GM12872 (cell line): ENCODE results near the gene NDUFS4.

ENCODE experiments used
- CTCF ChIP-seq: IDR thresholded peaks from 3 replicates; pipeline ENCODE4 v1.5.1; 2011; ENCODE audit warnings: low read depth, mild to moderate bottlenecking, low read length, moderate library complexity; ENCODE audit not compliant: insufficient read depth

The NDUFS4 gene

GRCh38 chr5:53560506-53561191 is at the start of gene NDUFS4:
Gene NDUFS4, plus strand, starts transcription at chr5:53560639. Its CDS starts 24 bp downstream, at chr5:53560663.
- no peak for TF ChIP-seq CTCF

GRCh38 chr5:53512539-53512938 is 47.9 kb upstream of the NDUFS4 start:
- no peak for TF ChIP-seq CTCF

GRCh38 chr5:53515988-53516387 is 44.5 kb upstream of the NDUFS4 start:
- TF ChIP-seq CTCF, result no peak

- TF ChIP-seq CTCF, result no peak
These were observed 39.6 kb upstream of the NDUFS4 start for GRCh38 chr5:53520813-53521212.

- TF ChIP-seq CTCF, result no peak
These were observed 22.7 kb upstream of the NDUFS4 start for GRCh38 chr5:53537711-53538110.

- no peak for TF ChIP-seq CTCF
These were observed 18.6 kb upstream of the NDUFS4 start for GRCh38 chr5:53541859-53542258.

GRCh38 chr5:53542926-53543325 is 17.5 kb upstream of the NDUFS4 start:
- no peak for TF ChIP-seq CTCF
